ENCODE measurements around the gene ARAP3. TPM values are rescaled to one million over a fixed set of nuclear protein-coding genes. Genes with fewer than 3 reads are reported as not detected.

Gene ARAP3
- total and polyA plus RNA-seq, 4 donors, result 15.7 to 26.6 (median 19.7) TPM

DNA sequence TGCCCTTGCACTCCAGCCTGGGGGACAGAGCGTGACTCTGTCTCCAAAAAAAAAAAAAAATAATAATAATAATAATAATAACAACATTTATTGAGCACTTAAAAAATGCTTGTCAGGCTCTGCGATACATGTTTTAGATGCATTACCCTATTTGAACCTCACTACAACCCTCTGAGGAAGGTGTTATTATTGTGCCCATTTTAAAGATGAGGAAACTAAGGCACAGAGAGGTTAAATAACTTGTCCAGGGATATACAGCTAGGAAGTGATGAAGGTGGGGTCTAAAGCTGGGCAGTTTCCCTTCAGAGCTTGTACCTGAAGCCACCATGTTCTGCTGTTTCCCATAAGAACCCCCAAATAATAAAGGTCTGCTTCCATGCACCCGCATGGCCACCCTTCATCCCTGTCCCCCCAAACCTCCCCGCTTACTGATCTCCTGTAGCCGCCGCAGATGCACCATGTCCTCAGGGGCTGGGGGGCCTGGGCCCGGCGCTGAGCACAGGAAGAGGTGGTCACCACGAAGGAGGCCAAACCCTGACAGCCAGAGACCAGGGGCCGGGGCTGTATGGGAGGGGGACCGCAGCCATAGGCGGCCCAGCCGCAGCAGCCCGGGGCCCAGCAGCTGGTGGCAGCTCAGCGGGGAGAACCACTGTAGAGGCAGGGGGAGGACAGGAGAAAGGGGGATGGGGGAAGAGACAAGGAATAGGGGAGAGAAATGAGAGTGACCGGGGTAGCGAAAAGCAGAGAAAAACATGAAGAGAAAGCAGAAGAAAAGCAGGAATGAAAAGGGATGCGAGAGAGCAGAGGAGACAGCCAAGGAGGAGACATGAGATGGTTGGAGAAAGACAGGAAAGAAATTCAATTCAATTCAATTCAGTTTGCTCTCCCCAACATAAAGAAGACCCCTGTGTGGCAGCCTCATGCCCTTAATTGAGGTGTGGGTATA, 15.8 kb downstream of the ARAP3 start:
- peaks cover 0 to 29% (median 22%) of the 10 kb centered on the region in 4 donors for H3K36me3 ChIP-seq (ENCODE audit: control insufficient read depth in 4 of 4, insufficient read depth in 4 of 4, low read length in 4 of 4)
- H3K27ac ChIP-seq (ENCODE audit: low read depth in 1 of 2, low read length in 1 of 2), result no peak overlapping the region
- WGBS, 2 donors, result 87 to 91% methylated on average over 18 of the region's 18 CpGs

DNA sequence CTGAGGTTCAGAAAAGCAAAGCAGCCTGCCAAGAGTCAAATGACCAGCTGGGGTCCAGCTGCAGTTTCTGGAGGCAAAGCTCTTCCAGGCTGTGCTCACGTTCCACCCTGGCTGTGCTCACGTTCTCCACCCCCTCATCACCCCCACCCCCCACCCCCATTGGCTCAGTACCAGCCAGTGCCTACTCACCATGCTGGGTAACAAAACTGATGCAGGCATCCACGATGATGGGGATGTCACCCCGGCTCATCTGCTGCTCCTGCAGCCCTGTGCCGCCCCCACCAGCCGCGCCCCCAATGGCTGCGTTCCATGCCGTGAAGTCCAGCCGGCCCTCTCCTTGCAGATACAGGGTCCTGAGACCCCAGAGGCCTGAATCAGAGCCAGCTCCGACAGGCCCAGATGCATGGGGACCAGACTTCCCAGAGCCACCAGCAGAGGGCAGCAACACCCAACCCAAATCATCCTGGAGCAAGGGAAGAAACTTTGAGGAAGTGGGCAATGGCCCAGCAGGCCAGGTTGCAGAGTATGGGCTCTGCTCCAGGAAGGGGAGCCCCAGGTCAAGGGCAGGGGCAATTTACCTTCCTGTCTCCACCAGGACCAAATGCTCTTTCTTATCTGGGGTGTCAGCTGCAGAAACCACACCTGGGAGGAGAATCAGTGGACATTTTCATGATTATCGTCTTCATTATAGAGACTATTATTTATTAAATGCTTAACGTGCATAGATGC, 17.1 kb downstream of the ARAP3 start:
- no peaks in the 10 kb centered on the region for H3K27me3 ChIP-seq (ENCODE audit: control insufficient read depth in 3 of 3, insufficient read depth in 3 of 3, low read length in 2 of 3)
- peak overlapping the region in 1 of 2 donors; percentile 38 for H3K9ac ChIP-seq (ENCODE audit: insufficient read depth in 1 of 2, low read length in 2 of 2)
- 36 to 38% methylated on average over 13 of the region's 13 CpGs for WGBS, 2 donors
- no peak overlapping the region for H3K27ac ChIP-seq (ENCODE audit: low read depth in 1 of 2, low read length in 1 of 2)
- H3K4me1 ChIP-seq (ENCODE audit: control insufficient read depth in 5 of 5, insufficient read depth in 5 of 5, low read length in 5 of 5), result no peaks in the 10 kb centered on the region
- peaks cover 0 to 20% (median 17%) of the 10 kb centered on the region in 4 donors for H3K36me3 ChIP-seq (ENCODE audit: control insufficient read depth in 4 of 4, insufficient read depth in 4 of 4, low read length in 4 of 4)
- DNase-seq (peak; percentile 77 to 84 (median 82)), ATAC-seq (ENCODE audit: insufficient read depth, low FRiP score) (peak; percentile 88)
- TF ChIP-seq, protein P1, sequence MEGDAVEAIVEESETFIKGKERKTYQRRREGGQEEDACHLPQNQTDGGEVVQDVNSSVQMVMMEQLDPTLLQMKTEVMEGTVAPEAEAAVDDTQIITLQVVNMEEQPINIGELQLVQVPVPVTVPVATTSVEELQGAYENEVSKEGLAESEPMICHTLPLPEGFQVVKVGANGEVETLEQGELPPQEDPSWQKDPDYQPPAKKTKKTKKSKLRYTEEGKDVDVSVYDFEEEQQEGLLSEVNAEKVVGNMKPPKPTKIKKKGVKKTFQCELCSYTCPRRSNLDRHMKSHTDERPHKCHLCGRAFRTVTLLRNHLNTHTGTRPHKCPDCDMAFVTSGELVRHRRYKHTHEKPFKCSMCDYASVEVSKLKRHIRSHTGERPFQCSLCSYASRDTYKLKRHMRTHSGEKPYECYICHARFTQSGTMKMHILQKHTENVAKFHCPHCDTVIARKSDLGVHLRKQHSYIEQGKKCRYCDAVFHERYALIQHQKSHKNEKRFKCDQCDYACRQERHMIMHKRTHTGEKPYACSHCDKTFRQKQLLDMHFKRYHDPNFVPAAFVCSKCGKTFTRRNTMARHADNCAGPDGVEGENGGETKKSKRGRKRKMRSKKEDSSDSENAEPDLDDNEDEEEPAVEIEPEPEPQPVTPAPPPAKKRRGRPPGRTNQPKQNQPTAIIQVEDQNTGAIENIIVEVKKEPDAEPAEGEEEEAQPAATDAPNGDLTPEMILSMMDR (IDR thresholded peaks at IDR 0.05; ENCODE audit: control extremely low read depth, extremely low read depth), result peak; percentile 63
- H3K4me3 ChIP-seq, result no peak overlapping the region
- H3K9me3 ChIP-seq (ENCODE audit: control insufficient read depth in 4 of 4, insufficient read depth in 3 of 4, low read length in 3 of 4), result no peaks in the 10 kb centered on the region

More for the DNA sequence above, 15.8 kb downstream of the ARAP3 start:
- TF ChIP-seq, protein P1 (IDR thresholded peaks at IDR 0.05; ENCODE audit: control extremely low read depth, extremely low read depth), result no peak
- Histone ChIP-seq H3K9me3 (ENCODE audit: control insufficient read depth in 4 of 4, insufficient read depth in 3 of 4, low read length in 3 of 4) (no peaks in the 10 kb centered on the region), H3K4me1 (ENCODE audit: control insufficient read depth in 5 of 5, insufficient read depth in 5 of 5, low read length in 5 of 5) (no peaks in the 10 kb centered on the region), H3K4me3 (no peak overlapping the region), H3K27me3 (ENCODE audit: control insufficient read depth in 3 of 3, insufficient read depth in 3 of 3, low read length in 2 of 3) (no peaks in the 10 kb centered on the region), H3K9ac (ENCODE audit: insufficient read depth in 1 of 2, low read length in 2 of 2) (no peak overlapping the region)
- DNase-seq (no peak), ATAC-seq (ENCODE audit: insufficient read depth, low FRiP score) (no peak)

DNA sequence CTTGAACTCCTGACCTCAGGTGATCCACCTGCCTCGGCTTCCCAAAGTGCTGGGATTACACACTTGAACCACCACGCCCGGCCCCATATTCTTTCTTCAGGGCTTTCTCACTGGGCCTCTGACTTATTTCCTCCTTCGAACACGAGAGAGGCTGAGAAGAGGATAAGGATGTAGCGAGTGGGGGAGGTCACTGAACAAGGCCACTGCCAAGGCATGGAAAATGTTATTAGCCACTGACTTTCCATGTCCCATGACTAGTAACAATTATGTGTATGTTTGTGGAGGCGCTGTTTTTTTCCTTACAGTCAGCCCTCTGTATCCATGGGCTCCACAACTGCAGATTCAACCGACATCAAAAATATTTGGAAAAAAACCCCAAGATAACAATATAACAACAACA, 18.5 kb downstream of the ARAP3 start:
- H3K27ac ChIP-seq (ENCODE audit: low read depth in 1 of 2, low read length in 1 of 2), result no peak overlapping the region
- DNase-seq (no peak), ATAC-seq (ENCODE audit: insufficient read depth, low FRiP score) (no peak)
- H3K27me3 ChIP-seq (ENCODE audit: control insufficient read depth in 3 of 3, insufficient read depth in 3 of 3, low read length in 2 of 3), result no peaks in the 10 kb centered on the region
- H3K9me3 ChIP-seq (ENCODE audit: control insufficient read depth in 4 of 4, insufficient read depth in 3 of 4, low read length in 3 of 4), result no peaks in the 10 kb centered on the region
- 86 to 88% methylated on average over 8 of the region's 8 CpGs for WGBS, 2 donors
- TF ChIP-seq, protein P1 (IDR thresholded peaks at IDR 0.05; ENCODE audit: control extremely low read depth, extremely low read depth), result no peak
- H3K4me1 ChIP-seq (ENCODE audit: control insufficient read depth in 5 of 5, insufficient read depth in 5 of 5, low read length in 5 of 5), result no peaks in the 10 kb centered on the region
- H3K36me3 ChIP-seq (ENCODE audit: control insufficient read depth in 4 of 4, insufficient read depth in 4 of 4, low read length in 4 of 4), result peaks cover 0 to 22% (median 17%) of the 10 kb centered on the region in 4 donors
- H3K4me3 ChIP-seq, result no peak overlapping the region
- H3K9ac ChIP-seq (ENCODE audit: insufficient read depth in 1 of 2, low read length in 2 of 2), result no peak overlapping the region

Measured in lung (tissue), 12 donors.